Caco-2 (cell line): ENCODE measurements around the gene LIMCH1. TPM values are rescaled to one million over a fixed set of nuclear protein-coding genes. Genes with fewer than 3 reads are reported as not detected.

Source experiments
- BruUV-seq: library from RNA; stranded (reverse); fragments of 400-500 nt; replicated peaks from 2 replicates; lab custom pipeline; 2021; lab: Mats Ljungman, UMichigan
- CTCF ChIA-PET: fragments of 300-600 bp; sonication (Branson Sonifier 250); formaldehyde crosslinking; loops from one replicate; lab custom pipeline; 2022; ENCODE audit warnings: antibody characterized with exemption; lab: Charles Lee
- POLR2A ChIA-PET: fragments of 300-600 bp; sonication (Branson Sonifier 250); formaldehyde crosslinking; loops from one replicate; lab custom pipeline; 2022; ENCODE audit warnings: antibody characterized with exemption; lab: Charles Lee
- DNase-seq, 2 experiments: peaks; one replicate each; pipeline versions ENCODE4 v3.0.0 to v3.0.0-alpha.2; 2020 to 2022
- H3K27me3 ChIP-seq: replicated peaks from 2 replicates; pipeline ENCODE4 v1.6.0; 2011; ENCODE audit warnings: low read length; ENCODE audit not compliant: control insufficient read depth, insufficient read depth
- H3K36me3 ChIP-seq: 2 replicates; pipeline ENCODE4 v1.5.1; 2011; ENCODE audit warnings: low read length; ENCODE audit not compliant: control insufficient read depth, insufficient read depth
- H3K4me1 ChIP-seq: fragments of 250-450 bp; sonication (Bioruptor Pico); 2 replicates; pipeline ENCODE4 v1.5.1; 2020; ENCODE audit warnings: mild to moderate bottlenecking
- H3K4me3 ChIP-seq: 2 replicates; pipeline ENCODE4 v1.5.1; 2011; ENCODE audit warnings: low read depth, mild to moderate bottlenecking, control low read depth, low read length
- H3K9me3 ChIP-seq: fragments of 250-450 bp; sonication (Bioruptor Pico); 2 replicates; pipeline ENCODE4 v1.5.1; 2020; ENCODE audit warnings: mild to moderate bottlenecking, moderate library complexity
- H3K27ac Mint-ChIP-seq: one replicate; pipeline ENCODE4 v1.8.0; 2022; ENCODE audit warnings: mixed read lengths; ENCODE audit not compliant: unreplicated experiment
- H3K27me3 Mint-ChIP-seq: one replicate; pipeline ENCODE4 v1.8.0; 2022; ENCODE audit warnings: mixed read lengths; ENCODE audit not compliant: insufficient read depth, unreplicated experiment
- H3K36me3 Mint-ChIP-seq: one replicate; pipeline ENCODE4 v1.8.0; 2022; ENCODE audit warnings: mild to moderate bottlenecking, mixed read lengths; ENCODE audit not compliant: insufficient read depth, unreplicated experiment
- H3K4me1 Mint-ChIP-seq: one replicate; pipeline ENCODE4 v1.8.0; 2022; ENCODE audit warnings: low read depth, mixed read lengths; ENCODE audit not compliant: unreplicated experiment
- H3K4me3 Mint-ChIP-seq: one replicate; pipeline ENCODE4 v1.8.0; 2022; ENCODE audit warnings: mild to moderate bottlenecking, moderate library complexity, mixed read lengths; ENCODE audit not compliant: unreplicated experiment
- H3K9me3 Mint-ChIP-seq: one replicate; pipeline ENCODE4 v1.8.0; 2022; ENCODE audit warnings: mixed read lengths; ENCODE audit not compliant: unreplicated experiment
- CTCF ChIP-seq, 2 experiments: fragments of 200-600 bp in 1 of 2; IDR thresholded peaks; 1 replicate in 1 of 2; 2 replicates in 1 of 2; pipeline versions ENCODE4 v1.5.1 to v1.8.0; 2011 to 2022; ENCODE audit warnings: antibody characterized with exemption in 1 of 2, control low read depth in 1 of 2, inconsistent platforms in 1 of 2, low read depth in 1 of 2, low read length in 1 of 2, mild to moderate bottlenecking in 1 of 2, moderate library complexity in 1 of 2; ENCODE audit not compliant: insufficient read depth in 1 of 2, severe bottlenecking in 1 of 2, unreplicated experiment in 1 of 2
- intact Hi-C: fragments of 100-400 bp; cut with micrococcal nuclease; formaldehyde crosslinking; loops from one replicate; pipeline ENCODE4 v1.10.0; 2022; ENCODE audit not compliant: unreplicated experiment
- total RNA-seq: library from RNA; stranded (reverse); gene quantifications from 2 replicates; pipeline ENCODE4 v1.2.3, GENCODE V29; 2022

LIMCH1 gene
- total RNA-seq, 1 experiment from 2014 or later: 8.4 TPM

GRCh38 chr4:41624765-41625164, 86.8 kb downstream of the LIMCH1 start:
- H3K4me1 Mint-ChIP-seq: no peaks in the 10 kb centered on the region
- H3K27ac Mint-ChIP-seq: no peak overlapping the region
- H3K4me3 Mint-ChIP-seq: no peak overlapping the region
- POLR2A ChIA-PET: interaction anchor here (0.6 kb wide), 1 partner anchor 257 kb away, joined by 6 read pairs; no protein-coding TSS in a partner anchor
- no peak for DNase-seq
- Histone ChIP-seq H3K27me3 (no peaks in the 10 kb centered on the region), H3K9me3 (no peaks in the 10 kb centered on the region), H3K36me3 (no peaks in the 10 kb centered on the region), H3K4me3 (no peak overlapping the region), H3K4me1 (no peaks in the 10 kb centered on the region)
- H3K27me3 Mint-ChIP-seq: no peaks in the 10 kb centered on the region
- CTCF ChIA-PET: no interaction called here
- no peaks in the 10 kb centered on the region for H3K36me3 Mint-ChIP-seq
- intact Hi-C loops: no loop called here
- BruUV-seq: no TSS peak
- H3K9me3 Mint-ChIP-seq: no peaks in the 10 kb centered on the region
- no peak for TF ChIP-seq CTCF (IDR thresholded peaks at IDR 0.05; ENCODE audit: insufficient read depth in 1 of 2, low read depth in 1 of 2, low read length in 1 of 2, severe bottlenecking in 1 of 2, unreplicated experiment in 1 of 2)

- POLR2A ChIA-PET: no interaction called here
- CTCF ChIA-PET: interaction anchor here (0.6 kb wide), 1 partner anchor 41 kb away, joined by 3 read pairs; no protein-coding TSS in a partner anchor
- H3K27me3 ChIP-seq: no peaks in the 10 kb centered on the region
- H3K9me3 Mint-ChIP-seq: no peaks in the 10 kb centered on the region
- H3K4me3 ChIP-seq: no peak overlapping the region
- intact Hi-C loops: no loop called here
- H3K36me3 ChIP-seq: no peaks in the 10 kb centered on the region
- TF ChIP-seq CTCF (IDR thresholded peaks at IDR 0.05; ENCODE audit: insufficient read depth in 1 of 2, low read depth in 1 of 2, low read length in 1 of 2, severe bottlenecking in 1 of 2, unreplicated experiment in 1 of 2): no peak
- no peak for DNase-seq
- no TSS peak for BruUV-seq
- H3K27me3 Mint-ChIP-seq: no peaks in the 10 kb centered on the region
- H3K36me3 Mint-ChIP-seq: no peaks in the 10 kb centered on the region
- no peak overlapping the region for H3K27ac Mint-ChIP-seq
- no peaks in the 10 kb centered on the region for H3K9me3 ChIP-seq
- no peak overlapping the region for H3K4me3 Mint-ChIP-seq
- H3K4me1 ChIP-seq: no peaks in the 10 kb centered on the region
- no peaks in the 10 kb centered on the region for H3K4me1 Mint-ChIP-seq
Measured at GRCh38 chr4:41625531-41625930, 87.6 kb downstream of the LIMCH1 start.

GRCh38 chr4:41628936-41629335, 91.0 kb downstream of the LIMCH1 start:
- H3K9me3 Mint-ChIP-seq: no peaks in the 10 kb centered on the region
- BruUV-seq: no TSS peak
- no peak for DNase-seq
- no peaks in the 10 kb centered on the region for H3K36me3 Mint-ChIP-seq
- no peak overlapping the region for H3K4me3 Mint-ChIP-seq
- CTCF ChIA-PET: no interaction called here
- TF ChIP-seq CTCF (IDR thresholded peaks at IDR 0.05; ENCODE audit: insufficient read depth in 1 of 2, low read depth in 1 of 2, low read length in 1 of 2, severe bottlenecking in 1 of 2, unreplicated experiment in 1 of 2): no peak
- no peak overlapping the region for H3K4me3 ChIP-seq
- no peak overlapping the region for H3K27ac Mint-ChIP-seq
- H3K27me3 Mint-ChIP-seq: no peaks in the 10 kb centered on the region
- H3K27me3 ChIP-seq: no peaks in the 10 kb centered on the region
- H3K9me3 ChIP-seq: no peaks in the 10 kb centered on the region
- POLR2A ChIA-PET: no interaction called here
- no peaks in the 10 kb centered on the region for H3K36me3 ChIP-seq
- H3K4me1 Mint-ChIP-seq: peaks cover 10% of the 10 kb centered on the region
- peaks cover 15% of the 10 kb centered on the region for H3K4me1 ChIP-seq
- intact Hi-C loops: no loop called here
